Smooth muscle cell (in vitro differentiated cells): ENCODE measurements around the gene KCNK17. TPM values are rescaled to one million over a fixed set of nuclear protein-coding genes. Genes with fewer than 3 reads are reported as not detected.

Experiments
- DNase-seq: peaks from one replicate; lab custom pipeline; 2025; ENCODE audit not compliant: unreplicated experiment; lab: John Stamatoyannopoulos, UW
- H2AFZ ChIP-seq: fragments of 200-600 bp; sonication (generic); 2 replicates; pipeline ENCODE4 v1.6.0; 2016; ENCODE audit warnings: antibody characterized with exemption, low read depth, mild to moderate bottlenecking
- H3F3A ChIP-seq: fragments of 200-600 bp; sonication (generic); 2 replicates; pipeline ENCODE4 v1.6.0; 2017; ENCODE audit warnings: antibody characterized with exemption, low read depth
- H3K27ac ChIP-seq: fragments of 200-600 bp; sonication (generic); 2 replicates; pipeline ENCODE4 v1.5.1; 2016; ENCODE audit warnings: low read depth, mild to moderate bottlenecking
- H3K27me3 ChIP-seq: fragments of 200-600 bp; sonication (generic); 2 replicates; pipeline ENCODE4 v1.6.1; 2016; ENCODE audit warnings: low read depth, mild to moderate bottlenecking
- H3K36me3 ChIP-seq: fragments of 200-600 bp; sonication (generic); 2 replicates; pipeline ENCODE4 v1.5.1; 2016; ENCODE audit warnings: low read depth
- H3K4me1 ChIP-seq: fragments of 200-600 bp; sonication (generic); 2 replicates; pipeline ENCODE4 v1.5.1; 2016; ENCODE audit warnings: low read depth
- H3K4me2 ChIP-seq: fragments of 200-600 bp; sonication (generic); 2 replicates; pipeline ENCODE4 v1.6.0; 2016; ENCODE audit warnings: mild to moderate bottlenecking
- H3K4me3 ChIP-seq: fragments of 200-600 bp; sonication (generic); 2 replicates; pipeline ENCODE4 v1.5.1; 2016; ENCODE audit warnings: mild to moderate bottlenecking
- H3K79me2 ChIP-seq: fragments of 200-600 bp; sonication (generic); 2 replicates; pipeline ENCODE4 v1.6.0; 2016; ENCODE audit warnings: low read depth, mild to moderate bottlenecking
- H3K9ac ChIP-seq: fragments of 200-600 bp; sonication (generic); 2 replicates; pipeline ENCODE4 v1.6.0; 2016; ENCODE audit warnings: low read depth
- H3K9me3 ChIP-seq: fragments of 200-600 bp; sonication (generic); replicated peaks from 2 replicates; pipeline ENCODE4 v1.5.1; 2016; ENCODE audit warnings: low read depth
- H4K20me1 ChIP-seq: fragments of 200-600 bp; sonication (generic); 2 replicates; pipeline ENCODE4 v1.6.0; 2016; ENCODE audit warnings: low read depth
- WGBS: methylation state at CpG from one replicate; pipeline ENCODE4 v1.1.7; 2016; ENCODE audit warnings: low lambda C conversion rate; 5-methylcytosine and 5-hydroxymethylcytosine counted together
- polyA plus RNA-seq: library from polyadenylated mRNA; unstranded; fragments of >200 nt; fragmentation: Nextera tagmentation; extraction: Ambion mirVana; gene quantifications from 2 replicates; pipeline ENCODE4 v1.2.1, GENCODE V29; 2016
- total RNA-seq: library from RNA; depleted of rRNA; stranded (reverse); fragments of >200 nt; gene quantifications from 2 replicates; pipeline ENCODE4 v1.2.3, GENCODE V29; 2014
- TF ChIP-seq, protein P1 (sequence below): fragments of 200-600 bp; sonication (generic); IDR thresholded peaks from 2 replicates; pipeline ENCODE4 v1.5.1; 2017; ENCODE audit warnings: borderline replicate concordance, mild to moderate bottlenecking, antibody characterized with exemption; ENCODE audit not compliant: insufficient read depth, poor library complexity, severe bottlenecking

KCNK17 gene
- total and polyA plus RNA-seq, 2 experiments from 2014 or later: not detected

- Histone ChIP-seq H3K4me3 (no peak overlapping the region), H3K79me2 (no peaks in the 10 kb centered on the region), H3K9me3 (no peaks in the 10 kb centered on the region), H3K36me3 (no peaks in the 10 kb centered on the region), H3K27me3 (peaks cover 23% of the 10 kb centered on the region), H3K4me2 (peak overlapping the region; percentile 32), H3F3A (no peaks in the 10 kb centered on the region), H3K9ac (no peak overlapping the region), H3K4me1 (peaks cover 15% of the 10 kb centered on the region), H2AFZ (no peak overlapping the region), H3K27ac (no peak overlapping the region), H4K20me1 (no peaks in the 10 kb centered on the region)
- no peak for DNase-seq
- 68% methylated on average over 10 of the region's 10 CpGs for WGBS
- TF ChIP-seq, protein P1, sequence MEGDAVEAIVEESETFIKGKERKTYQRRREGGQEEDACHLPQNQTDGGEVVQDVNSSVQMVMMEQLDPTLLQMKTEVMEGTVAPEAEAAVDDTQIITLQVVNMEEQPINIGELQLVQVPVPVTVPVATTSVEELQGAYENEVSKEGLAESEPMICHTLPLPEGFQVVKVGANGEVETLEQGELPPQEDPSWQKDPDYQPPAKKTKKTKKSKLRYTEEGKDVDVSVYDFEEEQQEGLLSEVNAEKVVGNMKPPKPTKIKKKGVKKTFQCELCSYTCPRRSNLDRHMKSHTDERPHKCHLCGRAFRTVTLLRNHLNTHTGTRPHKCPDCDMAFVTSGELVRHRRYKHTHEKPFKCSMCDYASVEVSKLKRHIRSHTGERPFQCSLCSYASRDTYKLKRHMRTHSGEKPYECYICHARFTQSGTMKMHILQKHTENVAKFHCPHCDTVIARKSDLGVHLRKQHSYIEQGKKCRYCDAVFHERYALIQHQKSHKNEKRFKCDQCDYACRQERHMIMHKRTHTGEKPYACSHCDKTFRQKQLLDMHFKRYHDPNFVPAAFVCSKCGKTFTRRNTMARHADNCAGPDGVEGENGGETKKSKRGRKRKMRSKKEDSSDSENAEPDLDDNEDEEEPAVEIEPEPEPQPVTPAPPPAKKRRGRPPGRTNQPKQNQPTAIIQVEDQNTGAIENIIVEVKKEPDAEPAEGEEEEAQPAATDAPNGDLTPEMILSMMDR: no peak
Observed at GRCh38 chr6:39339868-39340550, 25.8 kb upstream of the KCNK17 start.

GRCh38 chr6:39339096-39339867, 25.1 kb upstream of the KCNK17 start:
- Histone ChIP-seq H3K9me3 (no peaks in the 10 kb centered on the region), H3K27ac (no peak overlapping the region), H3K4me1 (peaks cover 15% of the 10 kb centered on the region), H4K20me1 (no peaks in the 10 kb centered on the region), H3K79me2 (no peaks in the 10 kb centered on the region), H3K9ac (no peak overlapping the region), H3F3A (no peaks in the 10 kb centered on the region), H3K4me3 (no peak overlapping the region), H3K36me3 (no peaks in the 10 kb centered on the region), H3K27me3 (peaks cover 28% of the 10 kb centered on the region), H2AFZ (no peak overlapping the region), H3K4me2 (peak overlapping the region; percentile 32)
- no peak for DNase-seq
- 53% methylated on average over 9 of the region's 9 CpGs for WGBS
- TF ChIP-seq, protein P1: no peak

- Histone ChIP-seq H3K27me3 (peaks cover 35% of the 10 kb centered on the region), H3K4me3 (no peak overlapping the region), H3K9me3 (no peaks in the 10 kb centered on the region), H3K36me3 (no peaks in the 10 kb centered on the region), H3K27ac (no peak overlapping the region), H3K9ac (no peak overlapping the region), H4K20me1 (no peaks in the 10 kb centered on the region), H2AFZ (no peak overlapping the region), H3K4me1 (peaks cover 11% of the 10 kb centered on the region), H3F3A (no peaks in the 10 kb centered on the region), H3K79me2 (no peaks in the 10 kb centered on the region), H3K4me2 (no peak overlapping the region)
- TF ChIP-seq, protein P1: no peak
- 90% methylated on average over 5 of the region's 5 CpGs for WGBS
- no peak for DNase-seq
Observed at GRCh38 chr6:39338397-39338796, 24.2 kb upstream of the KCNK17 start.
